OCI-LY7 (cell line): ENCODE data around the gene PLOD1. TPM values are rescaled to one million over a fixed set of nuclear protein-coding genes. Genes with fewer than 3 reads are reported as not detected.

Experiments
- BruUV-seq: library from RNA; stranded (reverse); fragments of 400-500 nt; replicated peaks from 2 replicates; lab custom pipeline; 2021; lab: Mats Ljungman, UMichigan
- CTCF ChIA-PET: fragments of 300-600 bp; sonication (Branson Sonifier 250); formaldehyde crosslinking; loops from one replicate; lab custom pipeline; 2022; ENCODE audit warnings: antibody characterized with exemption; ENCODE audit not compliant: unreplicated experiment; lab: Charles Lee
- POLR2A ChIA-PET: fragments of 300-600 bp; sonication (Branson Sonifier 250); formaldehyde crosslinking; loops from one replicate; lab custom pipeline; 2022; ENCODE audit warnings: antibody characterized with exemption; lab: Charles Lee
- DNase-seq: peaks from one replicate; pipeline ENCODE4 v3.0.0-alpha.2; 2015; ENCODE audit warnings: low spot score
- H2AFZ ChIP-seq: fragments of 200-600 bp; sonication (generic), shearing (Covaris generic); 2 replicates; pipeline ENCODE4 v1.6.1; 2014; ENCODE audit warnings: mild to moderate bottlenecking, antibody characterized with exemption, low read length, moderate library complexity
- H3K27ac ChIP-seq: fragments of 200-600 bp; sonication (generic); 2 replicates; pipeline ENCODE4 v1.5.1; 2014; ENCODE audit warnings: mixed run types, low read depth, mild to moderate bottlenecking, moderate library complexity, low read length, inconsistent platforms; ENCODE audit not compliant: poor library complexity, severe bottlenecking
- H3K36me3 ChIP-seq: fragments of 200-600 bp; sonication (generic); 2 replicates; pipeline ENCODE4 v1.6.1; 2014; ENCODE audit warnings: mild to moderate bottlenecking, antibody characterized with exemption, low read length, moderate library complexity, mixed read lengths; ENCODE audit not compliant: insufficient read depth
- H3K4me1 ChIP-seq: fragments of 200-600 bp; sonication (generic); 2 replicates; pipeline ENCODE4 v1.5.1; 2014; ENCODE audit warnings: mild to moderate bottlenecking, low read length; ENCODE audit not compliant: insufficient read depth, poor library complexity, severe bottlenecking
- H3K4me2 ChIP-seq: fragments of 200-600 bp; sonication (generic); 2 replicates; pipeline ENCODE4 v1.6.1; 2014; ENCODE audit warnings: mild to moderate bottlenecking, low read length
- H3K4me3 ChIP-seq: fragments of 200-600 bp; sonication (generic); 2 replicates; pipeline ENCODE4 v1.5.1; 2014; ENCODE audit warnings: mild to moderate bottlenecking, low read depth, low read length; ENCODE audit not compliant: poor library complexity, severe bottlenecking
- H3K79me2 ChIP-seq: fragments of 200-600 bp; sonication (generic); 2 replicates; pipeline ENCODE4 v1.6.1; 2016; ENCODE audit warnings: low read depth, mild to moderate bottlenecking, low read length, moderate library complexity, mixed read lengths; ENCODE audit not compliant: insufficient read depth
- H3K9me2 ChIP-seq: fragments of 200-600 bp; sonication (generic); 2 replicates; pipeline ENCODE4 v1.6.1; 2016; ENCODE audit warnings: mild to moderate bottlenecking, low read length, mixed read lengths; ENCODE audit not compliant: insufficient read depth
- H3K9me3 ChIP-seq: fragments of 200-600 bp; sonication (generic); 2 replicates; pipeline ENCODE4 v1.6.1; 2014; ENCODE audit warnings: mild to moderate bottlenecking, mixed run types, low read length, mixed read lengths
- H4K20me1 ChIP-seq: fragments of 200-600 bp; sonication (generic); 2 replicates; pipeline ENCODE4 v1.6.1; 2014; ENCODE audit warnings: mild to moderate bottlenecking, antibody characterized with exemption, low read length, moderate library complexity, mixed read lengths; ENCODE audit not compliant: insufficient read depth
- CTCF ChIP-seq: fragments of 200-600 bp; sonication (generic); conservative IDR thresholded peaks from 2 replicates; pipeline ENCODE4 v1.5.1; 2014; ENCODE audit warnings: mild to moderate bottlenecking, antibody characterized with exemption, low read length, moderate library complexity, mixed read lengths
- EZH2phosphoT487 ChIP-seq: fragments of 200-600 bp; sonication (generic); IDR thresholded peaks from 2 replicates; pipeline ENCODE4 v1.6.1; 2018; ENCODE audit warnings: low read depth, borderline replicate concordance, mild to moderate bottlenecking, mixed run types, antibody characterized with exemption, low read length, moderate library complexity, mixed read lengths
- intact Hi-C: fragments of 100-400 bp; cut with micrococcal nuclease; formaldehyde crosslinking; loops from one replicate; pipeline ENCODE4 v1.10.0; 2022; ENCODE audit not compliant: unreplicated experiment
- total RNA-seq, 2 experiments: library from RNA; depleted of rRNA in 1 of 2; stranded (reverse); fragments of >200 nt in 1 of 2; shearing (Covaris generic) in 1 of 2; gene quantifications; 2 replicates each; pipeline ENCODE4 v1.2.3, GENCODE V29; 2014 to 2022

Gene PLOD1
- total RNA-seq, 2 experiments from 2014 or later = 11.3 to 11.7 TPM

GRCh38 chr1:11923069-11923826, 11.3 kb upstream of the PLOD1 start:
- H3K79me2 ChIP-seq = peaks cover 31% of the 10 kb centered on the region
- no peaks in the 10 kb centered on the region for H3K9me2 ChIP-seq
- intact Hi-C loops = no loop called here
- CTCF ChIA-PET = interaction anchor here (0.6 kb wide), 1 partner anchor 31 kb away, joined by 3 read pairs; no protein-coding TSS in a partner anchor
- no peaks in the 10 kb centered on the region for H3K9me3 ChIP-seq
- peak overlapping the region; percentile 92 for H3K4me2 ChIP-seq
- H4K20me1 ChIP-seq = peaks cover 17% of the 10 kb centered on the region
- BruUV-seq = no TSS peak
- H3K4me3 ChIP-seq = peak overlapping the region; percentile 75
- peaks cover 63% of the 10 kb centered on the region for H3K36me3 ChIP-seq
- TF ChIP-seq EZH2phosphoT487 (no peak), CTCF (no peak)
- DNase-seq = no peak
- no peak overlapping the region for H3K27ac ChIP-seq
- H3K4me1 ChIP-seq = peaks cover 27% of the 10 kb centered on the region
- POLR2A ChIA-PET = no interaction called here
- H2AFZ ChIP-seq = no peak overlapping the region

GRCh38 chr1:11923827-11924113, 10.7 kb upstream of the PLOD1 start:
- H3K4me3 ChIP-seq = peak overlapping the region; percentile 75
- H3K9me3 ChIP-seq = no peaks in the 10 kb centered on the region
- no peaks in the 10 kb centered on the region for H3K9me2 ChIP-seq
- intact Hi-C loops = no loop called here
- CTCF ChIA-PET = interaction anchor here (0.6 kb wide), 1 partner anchor 32 kb away, joined by 3 read pairs; no protein-coding TSS in a partner anchor
- no peak overlapping the region for H3K27ac ChIP-seq
- no TSS peak for BruUV-seq
- no peak for DNase-seq
- POLR2A ChIA-PET = no interaction called here
- H2AFZ ChIP-seq = no peak overlapping the region
- TF ChIP-seq CTCF = no peak
- no peak for TF ChIP-seq EZH2phosphoT487
- H3K4me1 ChIP-seq = peaks cover 27% of the 10 kb centered on the region
- peaks cover 59% of the 10 kb centered on the region for H3K36me3 ChIP-seq
- peaks cover 17% of the 10 kb centered on the region for H4K20me1 ChIP-seq
- H3K4me2 ChIP-seq = peak overlapping the region; percentile 92
- H3K79me2 ChIP-seq = peaks cover 31% of the 10 kb centered on the region
